Measurements from ENCODE around the gene ERBB4.
A peak's percentile ranks its signal among the peaks of the same experiment; 100 is the strongest.
"Not testable (repeated sequence)": the region's sequence is repeated elsewhere in the genome, so short reads cannot be mapped to it uniquely, and the experiment has no call there.

Gene ERBB4

GRCh38 chr2:212022966-212023365, 515.6 kb downstream of the ERBB4 start:
- no peak overlapping the region for H3K4me3 ChIP-seq (ENCODE audit: low read depth, low read length)
- TF ChIP-seq, protein P1, sequence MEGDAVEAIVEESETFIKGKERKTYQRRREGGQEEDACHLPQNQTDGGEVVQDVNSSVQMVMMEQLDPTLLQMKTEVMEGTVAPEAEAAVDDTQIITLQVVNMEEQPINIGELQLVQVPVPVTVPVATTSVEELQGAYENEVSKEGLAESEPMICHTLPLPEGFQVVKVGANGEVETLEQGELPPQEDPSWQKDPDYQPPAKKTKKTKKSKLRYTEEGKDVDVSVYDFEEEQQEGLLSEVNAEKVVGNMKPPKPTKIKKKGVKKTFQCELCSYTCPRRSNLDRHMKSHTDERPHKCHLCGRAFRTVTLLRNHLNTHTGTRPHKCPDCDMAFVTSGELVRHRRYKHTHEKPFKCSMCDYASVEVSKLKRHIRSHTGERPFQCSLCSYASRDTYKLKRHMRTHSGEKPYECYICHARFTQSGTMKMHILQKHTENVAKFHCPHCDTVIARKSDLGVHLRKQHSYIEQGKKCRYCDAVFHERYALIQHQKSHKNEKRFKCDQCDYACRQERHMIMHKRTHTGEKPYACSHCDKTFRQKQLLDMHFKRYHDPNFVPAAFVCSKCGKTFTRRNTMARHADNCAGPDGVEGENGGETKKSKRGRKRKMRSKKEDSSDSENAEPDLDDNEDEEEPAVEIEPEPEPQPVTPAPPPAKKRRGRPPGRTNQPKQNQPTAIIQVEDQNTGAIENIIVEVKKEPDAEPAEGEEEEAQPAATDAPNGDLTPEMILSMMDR (IDR thresholded peaks at IDR 0.05; ENCODE audit: borderline replicate concordance, insufficient read depth, low read depth, low read length): no peak

DNA sequence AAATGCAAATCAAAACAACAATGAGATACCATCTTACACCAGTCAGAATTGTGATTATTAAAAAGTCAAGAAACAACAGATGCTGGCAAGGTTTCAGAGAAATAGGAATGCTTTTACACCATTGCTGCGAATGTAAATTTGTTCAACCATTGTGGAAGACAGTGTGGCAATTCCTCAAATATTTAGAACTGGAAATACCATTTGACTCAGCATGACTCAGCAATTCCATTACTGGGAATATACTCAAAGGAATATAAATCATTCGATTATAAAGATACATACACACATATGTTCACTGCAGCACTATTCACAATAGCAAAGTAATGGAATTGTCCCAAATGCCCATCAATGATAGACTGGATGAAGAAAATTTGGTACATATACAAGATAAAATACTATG, 516.7 kb downstream of the ERBB4 start:
- TF ChIP-seq, protein P1 (IDR thresholded peaks at IDR 0.05; ENCODE audit: borderline replicate concordance, insufficient read depth, low read depth, low read length): no peak
- H3K4me3 ChIP-seq (ENCODE audit: low read depth, low read length): no peak overlapping the region

DNA sequence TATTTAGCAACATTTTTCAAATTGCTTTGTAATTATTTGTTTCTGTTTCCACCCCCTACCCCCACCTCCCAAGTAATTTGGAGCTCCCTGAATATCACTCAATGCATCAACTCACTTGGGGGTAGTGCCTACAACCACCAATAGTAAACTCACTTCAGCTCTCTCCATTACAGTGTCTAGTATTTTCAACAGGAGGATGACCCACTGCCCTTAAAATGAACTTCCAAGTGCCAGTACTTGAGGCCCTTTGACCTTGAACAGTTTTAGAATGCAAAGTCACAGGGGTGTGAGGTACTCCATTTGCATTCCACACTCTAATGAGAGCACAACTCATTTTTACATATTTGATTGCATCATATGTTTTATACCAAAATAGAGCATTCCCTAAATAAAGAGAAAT, 523.0 kb downstream of the ERBB4 start:
- no peak overlapping the region for H3K4me3 ChIP-seq (ENCODE audit: low read depth, low read length)
- TF ChIP-seq, protein P1 (IDR thresholded peaks at IDR 0.05; ENCODE audit: borderline replicate concordance, insufficient read depth, low read depth, low read length): no peak

GRCh38 chr2:212013626-212014025, 525.0 kb downstream of the ERBB4 start:
- TF ChIP-seq, protein P1 (IDR thresholded peaks at IDR 0.05; ENCODE audit: borderline replicate concordance, insufficient read depth, low read depth, low read length): no peak
- H3K4me3 ChIP-seq (ENCODE audit: low read depth, low read length): no peak overlapping the region

- not testable (repeated sequence) for H3K4me3 ChIP-seq (ENCODE audit: low read depth, low read length)
Measured at GRCh38 chr2:212010305-212010704, 528.3 kb downstream of the ERBB4 start.

DNA sequence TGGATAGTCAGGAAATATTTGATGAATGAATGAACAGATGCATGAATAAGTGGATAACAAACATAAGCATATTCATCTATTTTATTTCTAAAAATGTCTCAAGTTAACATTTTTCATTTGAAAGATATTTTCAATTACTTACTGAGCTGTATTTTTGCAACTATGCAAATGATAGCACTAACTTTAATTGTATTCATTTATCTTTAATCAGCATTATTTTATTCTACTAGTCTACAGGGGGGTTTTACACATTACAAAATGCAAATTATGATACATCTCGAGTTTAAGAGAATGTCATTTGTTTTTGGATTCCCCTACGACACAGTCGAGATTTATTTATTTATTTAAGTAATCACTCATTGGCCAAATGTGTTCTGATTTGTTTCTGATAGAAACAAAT, 530.6 kb downstream of the ERBB4 start:
- no peak overlapping the region for H3K4me3 ChIP-seq (ENCODE audit: low read depth, low read length)
- TF ChIP-seq, protein P1 (IDR thresholded peaks at IDR 0.05; ENCODE audit: borderline replicate concordance, insufficient read depth, low read depth, low read length): no peak

GRCh38 chr2:212005085-212005671, 533.4 kb downstream of the ERBB4 start:
- no peak overlapping the region for H3K4me3 ChIP-seq (ENCODE audit: low read depth, low read length)
- TF ChIP-seq, protein P1 (IDR thresholded peaks at IDR 0.05; ENCODE audit: borderline replicate concordance, insufficient read depth, low read depth, low read length): peak; percentile 65

- TF ChIP-seq, protein P1 (IDR thresholded peaks at IDR 0.05; ENCODE audit: borderline replicate concordance, insufficient read depth, low read depth, low read length): no peak
- H3K4me3 ChIP-seq (ENCODE audit: low read depth, low read length): no peak overlapping the region
Measured at GRCh38 chr2:212001325-212001724, 537.3 kb downstream of the ERBB4 start.
